HUES64 (cell line): ENCODE results near the gene UROC1.

Experiments
- H3K27ac ChIP-seq: 2 replicates; pipeline ENCODE4 v1.7.0; 2013; ENCODE audit warnings: low read depth, low read length, inconsistent platforms
- H3K27me3 ChIP-seq: 2 replicates; pipeline ENCODE4 v1.6.1; 2013; ENCODE audit warnings: mild to moderate bottlenecking, low read length; ENCODE audit not compliant: insufficient read depth
- H3K36me3 ChIP-seq: 2 replicates; pipeline ENCODE4 v1.6.1; 2013; ENCODE audit warnings: mild to moderate bottlenecking, low read length; ENCODE audit not compliant: insufficient read depth
- H3K4me1 ChIP-seq: 2 replicates; pipeline ENCODE4 v1.6.1; 2013; ENCODE audit warnings: mild to moderate bottlenecking, low read length, moderate library complexity; ENCODE audit not compliant: insufficient read depth
- H3K4me3 ChIP-seq: 2 replicates; pipeline ENCODE4 v1.5.1; 2013; ENCODE audit warnings: mild to moderate bottlenecking, low read length, moderate library complexity
- H3K9ac ChIP-seq: 2 replicates; pipeline ENCODE4 v1.6.1; 2013; ENCODE audit warnings: mild to moderate bottlenecking, low read depth, low read length
- H3K9me3 ChIP-seq: 2 replicates; pipeline ENCODE4 v1.6.1; 2013; ENCODE audit warnings: low read depth, low read length; ENCODE audit not compliant: insufficient read depth
- WGBS: fragments of 150-250, 120-280 bp; methylation state at CpG from one replicate; pipeline ENCODE4 v1.1.7; 2013; ENCODE audit warnings: missing lambda C conversion rate; 5-methylcytosine and 5-hydroxymethylcytosine counted together

UROC1 gene

DNA sequence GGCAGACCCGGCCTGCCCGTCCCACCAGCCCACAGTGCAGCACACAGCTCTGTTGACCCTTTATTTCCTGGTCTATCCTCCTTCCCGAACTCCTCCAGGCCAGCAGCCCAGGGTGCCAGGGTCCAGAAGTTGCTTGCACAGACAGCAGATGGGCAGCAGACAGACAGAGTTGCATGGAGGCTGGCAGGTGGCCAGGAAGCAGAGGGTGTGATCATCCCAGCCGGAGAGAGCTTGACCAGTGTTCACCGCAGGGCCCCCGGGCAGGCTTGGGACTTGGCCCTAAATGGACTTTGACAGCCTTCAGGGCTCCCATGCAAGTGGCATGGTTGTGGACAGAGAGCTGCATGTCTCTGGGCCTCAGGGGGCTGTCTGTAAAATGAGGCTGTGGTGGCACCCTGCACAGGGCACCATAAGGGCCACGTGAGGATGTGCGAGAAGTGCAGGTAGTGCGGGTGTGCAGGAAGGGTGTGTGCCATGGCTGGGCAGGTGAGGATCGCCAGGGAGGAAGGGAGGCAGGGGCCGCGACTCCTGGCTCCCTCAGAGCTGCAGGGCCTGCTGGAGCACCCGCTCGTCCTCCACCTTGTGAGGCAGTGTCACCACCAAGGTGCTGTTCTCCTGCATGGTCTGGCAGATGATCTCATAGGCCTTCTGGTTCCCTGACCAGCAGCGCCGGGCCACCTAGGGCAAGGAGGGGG is 35.6 kb downstream of the UROC1 start:
- Histone ChIP-seq H3K4me1 (peaks cover 23% of the 10 kb centered on the region), H3K27ac (no peak overlapping the region), H3K36me3 (no peaks in the 10 kb centered on the region), H3K9ac (no peak overlapping the region), H3K9me3 (no peaks in the 10 kb centered on the region), H3K4me3 (no peak overlapping the region), H3K27me3 (no peaks in the 10 kb centered on the region)
- 93% methylated on average over 16 of the region's 16 CpGs for WGBS

DNA sequence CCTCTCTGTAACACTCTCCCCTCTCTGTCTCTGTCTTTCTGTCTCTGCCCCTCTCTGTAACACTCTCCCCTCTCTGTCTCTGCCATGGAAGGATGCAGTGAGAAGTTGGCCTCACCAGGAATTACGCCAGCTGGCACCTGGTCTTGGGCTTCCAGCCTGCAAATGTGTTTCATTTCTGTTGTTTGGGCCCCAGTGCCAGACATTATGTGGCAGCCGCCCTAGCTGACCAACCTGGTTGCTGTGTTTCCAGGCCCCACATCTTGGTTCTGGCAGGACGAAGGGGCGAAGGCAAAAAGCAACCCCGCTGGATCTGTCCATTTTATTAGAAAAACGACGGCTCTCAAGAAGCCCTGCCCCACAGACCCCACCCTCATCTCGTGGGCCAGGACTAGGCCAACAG is 36.7 kb downstream of the UROC1 start:
- H3K4me1 ChIP-seq = peaks cover 26% of the 10 kb centered on the region
- no peaks in the 10 kb centered on the region for H3K9me3 ChIP-seq
- H3K27me3 ChIP-seq = no peaks in the 10 kb centered on the region
- WGBS = 90% methylated on average over 8 of the region's 8 CpGs
- H3K4me3 ChIP-seq = no peak overlapping the region
- 0 out of 2 replicates have a peak overlapping the region, but pooled peaks have one; percentile 29 for H3K9ac ChIP-seq
- H3K36me3 ChIP-seq = no peaks in the 10 kb centered on the region
- no peak overlapping the region for H3K27ac ChIP-seq

DNA sequence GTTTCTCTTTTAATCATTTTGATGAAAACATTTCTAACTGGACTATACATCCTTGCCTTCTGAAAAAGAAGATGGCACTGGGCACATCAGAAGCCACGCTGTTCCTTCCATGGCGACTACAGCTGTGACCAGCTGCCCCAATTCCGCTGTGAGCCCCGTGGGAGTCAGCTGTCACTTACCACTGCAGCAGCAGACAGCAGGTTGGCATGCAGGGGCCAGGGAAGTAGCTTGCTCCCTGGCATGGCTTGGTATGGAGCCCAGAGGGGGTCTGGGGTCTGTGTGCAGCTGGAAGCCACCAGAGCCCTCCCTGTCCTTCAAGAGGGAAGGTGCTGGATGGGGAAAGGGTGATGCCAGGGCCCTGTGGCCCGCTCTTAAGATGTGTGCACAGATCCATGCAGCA is 37.4 kb downstream of the UROC1 start:
- Histone ChIP-seq H3K27me3 (no peaks in the 10 kb centered on the region), H3K36me3 (no peaks in the 10 kb centered on the region), H3K9me3 (no peaks in the 10 kb centered on the region), H3K4me3 (no peak overlapping the region), H3K4me1 (peaks cover 19% of the 10 kb centered on the region), H3K27ac (no peak overlapping the region), H3K9ac (no peak overlapping the region)
- WGBS = 92% methylated on average over 5 of the region's 5 CpGs

DNA sequence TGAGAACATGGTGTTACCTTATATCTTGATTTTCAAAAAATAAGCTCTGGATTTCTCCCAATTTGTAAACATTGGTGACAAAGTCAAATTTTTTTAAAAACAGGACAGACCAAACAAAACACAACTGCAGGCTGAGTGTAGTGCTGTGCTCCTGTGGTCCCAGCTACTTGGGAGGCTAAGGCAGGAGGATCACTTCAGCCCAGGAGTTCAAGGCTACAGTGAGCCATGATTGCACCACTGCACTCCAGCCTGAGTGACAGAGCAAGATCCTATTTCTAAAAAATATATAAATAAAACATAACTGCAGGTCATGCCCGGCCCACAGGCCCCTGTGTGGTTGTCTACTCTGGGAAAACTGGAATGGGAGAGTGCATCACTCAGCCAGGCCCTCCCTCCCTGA is 37.9 kb downstream of the UROC1 start:
- Histone ChIP-seq H3K27ac (no peak overlapping the region), H3K27me3 (no peaks in the 10 kb centered on the region), H3K9me3 (no peaks in the 10 kb centered on the region), H3K4me1 (peaks cover 14% of the 10 kb centered on the region), H3K9ac (no peak overlapping the region), H3K36me3 (no peaks in the 10 kb centered on the region), H3K4me3 (no peak overlapping the region)
- WGBS = 79% methylated on average over 1 of the region's 1 CpG

DNA sequence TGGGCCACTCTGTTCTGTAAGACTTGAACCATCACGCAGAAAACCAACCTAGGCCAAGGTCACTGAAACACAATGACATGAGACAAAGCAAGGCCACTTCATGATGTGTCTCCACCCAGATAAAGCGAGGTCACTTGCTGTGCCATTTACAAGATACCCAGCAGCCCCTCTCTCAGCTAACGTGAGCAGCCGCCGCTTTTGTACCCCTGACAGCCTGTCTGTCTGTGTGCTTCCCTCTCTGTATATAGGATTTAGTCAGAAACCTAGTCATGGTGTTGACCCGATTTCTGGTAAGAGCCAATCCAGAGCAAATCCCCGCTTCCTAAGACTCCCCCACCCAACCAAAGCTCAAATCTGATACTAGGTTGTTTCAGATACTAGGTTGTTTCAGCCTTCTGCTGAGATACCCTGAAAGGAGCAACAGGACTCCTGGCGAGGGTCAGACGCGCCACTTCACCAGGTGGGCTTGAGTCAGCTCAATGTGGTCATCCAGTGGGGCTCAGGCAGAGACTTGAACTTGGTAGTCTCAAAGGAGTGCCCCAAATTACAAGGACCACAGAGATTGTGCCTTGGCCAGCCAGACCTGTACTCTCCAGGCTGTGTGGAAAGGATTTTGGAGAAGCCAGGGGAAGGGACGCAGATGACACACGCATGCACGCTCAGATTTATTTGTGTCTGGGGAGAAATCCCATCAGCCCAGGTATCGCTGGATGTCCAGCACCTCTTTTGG is 38.8 kb downstream of the UROC1 start:
- Histone ChIP-seq H3K27me3 (no peaks in the 10 kb centered on the region), H3K27ac (no peak overlapping the region), H3K36me3 (no peaks in the 10 kb centered on the region), H3K4me1 (peaks cover 12% of the 10 kb centered on the region), H3K9me3 (no peaks in the 10 kb centered on the region), H3K4me3 (no peak overlapping the region), H3K9ac (no peak overlapping the region)
- 95% methylated on average over 13 of the region's 14 CpGs for WGBS

DNA sequence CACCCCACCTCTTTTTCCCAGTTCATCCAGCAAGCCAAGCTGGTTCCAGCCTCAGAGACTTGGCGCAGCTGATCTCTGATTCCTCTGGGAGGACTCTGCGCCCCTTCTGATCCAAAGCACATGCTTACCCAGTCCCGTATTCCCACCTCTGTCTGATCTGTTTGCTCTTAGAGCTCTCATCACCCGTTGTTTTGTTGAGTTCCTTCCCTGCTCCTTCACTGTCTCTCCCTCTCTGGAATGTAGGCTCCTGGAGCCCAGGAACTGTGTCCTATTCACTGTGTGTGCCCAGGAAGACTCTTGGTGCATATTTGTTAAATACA is 40.6 kb downstream of the UROC1 start:
- Histone ChIP-seq H3K9me3 (no peaks in the 10 kb centered on the region), H3K36me3 (peaks cover under 1% of the 10 kb centered on the region; the same call in 1 of the 2 replicates), H3K9ac (no peak overlapping the region), H3K27me3 (no peaks in the 10 kb centered on the region), H3K27ac (no peak overlapping the region), H3K4me3 (0 out of 2 replicates have a peak overlapping the region, but pooled peaks have one; percentile 77), H3K4me1 (peaks cover 21% of the 10 kb centered on the region)
- 66% methylated on average over 4 of the region's 4 CpGs for WGBS

DNA sequence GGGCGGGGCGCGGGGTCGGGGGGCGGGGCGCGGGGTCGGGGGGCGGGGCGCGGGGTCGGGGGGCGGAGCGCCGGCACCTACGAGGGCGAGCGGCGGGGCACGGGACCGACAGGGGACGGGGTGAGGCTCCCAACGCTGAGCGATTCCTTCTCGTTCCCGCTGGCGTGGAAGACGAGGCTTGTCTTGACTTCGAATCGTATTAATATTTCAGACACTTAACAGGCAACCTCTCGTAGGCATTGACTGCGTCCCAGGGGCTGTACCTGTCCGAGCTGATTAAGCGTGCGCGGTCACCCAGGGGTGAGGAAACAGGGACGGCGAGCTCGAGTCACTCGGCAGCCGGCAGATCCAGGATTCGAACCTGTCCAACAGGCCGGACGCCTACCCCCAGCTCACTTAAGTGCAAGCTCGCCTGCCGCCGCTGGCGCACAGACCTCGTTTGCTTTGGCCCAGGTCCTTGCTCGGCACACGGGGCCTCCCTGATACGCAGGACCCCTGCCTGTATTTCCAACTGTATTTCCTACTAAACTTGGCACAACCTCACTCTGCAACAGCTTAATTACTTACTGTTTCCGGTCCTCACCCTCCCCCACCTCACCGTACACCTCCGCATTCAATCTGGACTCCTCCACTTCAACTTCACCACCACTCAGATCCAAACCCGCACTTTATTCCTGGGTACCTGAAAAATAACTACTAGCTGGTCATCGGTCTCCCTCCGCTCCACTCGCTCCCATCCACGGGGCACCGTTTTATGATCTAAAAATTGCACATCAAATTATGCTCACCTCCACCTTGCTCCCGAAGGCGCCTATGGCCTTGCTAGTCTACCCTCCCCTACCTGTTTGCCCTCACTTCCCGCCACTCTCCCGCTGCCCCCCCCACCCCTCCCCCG is 41.2 kb downstream of the UROC1 start:
- 19% methylated on average over 61 of the region's 66 CpGs for WGBS
- H3K4me1 ChIP-seq = peaks cover 21% of the 10 kb centered on the region
- H3K4me3 ChIP-seq = peak overlapping the region; percentile 77
- no peaks in the 10 kb centered on the region for H3K27me3 ChIP-seq
- peak overlapping the region; percentile 73; the same call in 1 of the 2 replicates for H3K27ac ChIP-seq
- peaks cover 7% of the 10 kb centered on the region for H3K36me3 ChIP-seq
- H3K9me3 ChIP-seq = no peaks in the 10 kb centered on the region
- peak overlapping the region; percentile 66 for H3K9ac ChIP-seq

DNA sequence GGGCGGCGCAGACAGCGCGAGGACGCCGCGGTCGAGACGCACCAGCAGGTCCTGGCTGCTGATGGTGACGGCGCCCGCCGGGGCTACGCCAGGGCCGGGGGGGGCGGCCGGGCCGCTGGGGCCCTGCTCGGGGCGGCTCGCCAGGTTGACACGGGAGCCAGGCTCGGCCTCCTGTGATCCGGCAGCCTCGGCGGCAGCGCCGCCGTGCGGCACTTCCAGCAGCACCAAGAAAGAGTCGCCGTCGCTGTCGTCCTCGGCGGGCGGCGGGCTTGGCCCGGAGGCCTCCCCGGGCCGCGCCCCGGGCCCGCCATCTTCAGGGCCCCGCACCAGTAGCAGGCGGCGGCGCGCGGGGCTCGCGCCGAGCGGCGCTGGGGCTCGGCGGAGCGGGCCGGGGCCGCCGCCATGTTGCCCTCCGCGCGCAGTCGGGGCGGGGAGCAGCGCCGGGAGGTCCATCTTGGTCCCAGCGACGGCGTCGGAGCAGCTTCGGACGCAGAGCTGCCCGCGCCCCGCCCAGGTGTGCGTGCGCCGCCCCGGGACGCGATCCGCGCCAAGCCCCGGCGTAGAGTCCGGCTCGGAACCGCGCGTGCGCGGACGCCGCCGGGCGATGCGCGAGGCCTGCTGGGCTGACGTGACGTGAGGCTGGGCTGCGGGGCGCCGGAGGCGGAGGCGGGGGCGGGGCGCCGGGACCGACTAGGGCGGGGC is 42.0 kb downstream of the UROC1 start, which contains the start of gene ZXDC:
TSS of gene ZXDC (minus strand) at position 479 of the 702 bp plus-strand sequence. CDS start at position 453, 26 bp downstream.
- Histone ChIP-seq H3K27me3 (no peaks in the 10 kb centered on the region), H3K9me3 (no peaks in the 10 kb centered on the region), H3K9ac (peak within 1 kb of the TSS; percentile 92), H3K4me1 (peaks cover 21% of the 10 kb centered on the region), H3K27ac (peak within 1 kb of the TSS; percentile 89; the same call in 1 of the 2 replicates), H3K4me3 (peak within 1 kb of the TSS; percentile 87), H3K36me3 (peaks cover 15% of the 10 kb centered on the region)
- WGBS = under 1% methylated on average over 112 of the region's 112 CpGs

DNA sequence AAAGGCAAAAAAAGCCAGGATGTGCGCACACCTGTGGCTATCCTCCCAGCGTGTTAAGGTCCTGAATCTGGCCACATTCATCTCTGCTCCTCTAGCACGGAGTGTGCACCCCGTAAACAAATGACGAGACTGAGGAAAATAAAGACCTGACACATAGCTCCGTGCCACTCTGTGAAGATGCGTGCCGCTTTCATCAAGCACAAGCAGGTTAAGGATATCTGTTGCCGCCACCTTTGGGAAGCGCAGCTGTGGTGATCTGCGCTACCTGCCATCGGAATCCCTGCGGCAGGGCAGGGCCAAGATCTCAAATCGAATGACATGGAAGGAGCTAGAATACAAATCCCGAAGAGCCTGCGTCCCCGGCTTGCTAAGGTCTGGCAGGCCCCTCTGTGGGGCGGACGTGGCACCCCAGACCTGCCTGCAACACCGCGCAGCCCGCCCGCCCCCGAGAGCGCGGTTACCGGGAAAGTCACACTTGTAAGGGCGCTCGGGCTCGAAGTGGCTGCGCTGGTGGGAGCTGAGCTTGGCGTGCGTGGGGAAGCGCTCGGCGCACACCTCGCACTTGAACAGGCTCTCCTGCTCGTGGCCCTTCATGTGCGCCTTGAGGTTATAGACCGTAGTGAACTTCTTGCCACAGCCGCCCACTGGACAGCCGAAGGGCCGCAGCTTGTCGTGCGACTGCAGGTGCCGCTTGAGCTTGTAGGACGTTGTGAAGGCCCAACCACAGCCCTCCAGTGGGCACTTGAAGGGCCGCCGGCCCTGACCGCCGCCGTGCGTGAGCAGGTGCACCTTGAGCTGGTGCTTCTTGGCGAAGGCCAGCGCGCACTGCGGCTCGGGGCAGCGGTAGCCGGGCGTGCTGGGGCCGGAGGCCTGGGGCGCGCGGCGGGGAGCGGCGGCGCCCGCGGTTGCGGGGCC is 42.8 kb downstream of the UROC1 start:
- WGBS = 6% methylated on average over 72 of the region's 72 CpGs
- H3K4me3 ChIP-seq = peak overlapping the region; percentile 87
- no peaks in the 10 kb centered on the region for H3K27me3 ChIP-seq
- H3K36me3 ChIP-seq = peaks cover 24% of the 10 kb centered on the region
- H3K27ac ChIP-seq = peak overlapping the region; percentile 89; the same call in 1 of the 2 replicates
- H3K9me3 ChIP-seq = no peaks in the 10 kb centered on the region
- peaks cover 21% of the 10 kb centered on the region for H3K4me1 ChIP-seq
- H3K9ac ChIP-seq = peak overlapping the region; percentile 92
